ENCODE results near the gene LDAH. TPM values are rescaled to one million over a fixed set of nuclear protein-coding genes. Genes with fewer than 3 reads are reported as not detected.

LDAH gene
- total and polyA plus RNA-seq, 2 donors = 10.8 to 28.2 TPM

GRCh38 chr2:20677301-20678085 lies 145.4 kb downstream of the LDAH start:
- no peak overlapping the region for H3K27ac ChIP-seq (ENCODE audit: low read depth)
- no peak overlapping the region for H3K4me3 ChIP-seq (ENCODE audit: low read depth, low read length)
- DNase-seq (ENCODE audit: extremely low spot score) = no peak
- H3K36me3 ChIP-seq (ENCODE audit: insufficient read depth) = peaks cover 2% of the 10 kb centered on the region
- no peaks in the 10 kb centered on the region for H3K4me1 ChIP-seq (ENCODE audit: insufficient read depth)
- 80% methylated on average over 15 of the region's 15 CpGs for WGBS

GRCh38 chr2:20676353-20677215 lies 146.3 kb downstream of the LDAH start:
- Histone ChIP-seq H3K4me1 (ENCODE audit: insufficient read depth) (no peaks in the 10 kb centered on the region), H3K27ac (ENCODE audit: low read depth) (no peak overlapping the region), H3K36me3 (ENCODE audit: insufficient read depth) (no peaks in the 10 kb centered on the region), H3K4me3 (ENCODE audit: low read depth, low read length) (no peak overlapping the region)
- WGBS = 85% methylated on average over 12 of the region's 12 CpGs
- no peak for DNase-seq (ENCODE audit: extremely low spot score)

- no peak for DNase-seq (ENCODE audit: extremely low spot score)
- no peaks in the 10 kb centered on the region for H3K4me1 ChIP-seq (ENCODE audit: insufficient read depth)
- H3K36me3 ChIP-seq (ENCODE audit: insufficient read depth) = no peaks in the 10 kb centered on the region
- no peak overlapping the region for H3K27ac ChIP-seq (ENCODE audit: low read depth)
- H3K4me3 ChIP-seq (ENCODE audit: low read depth, low read length) = no peak overlapping the region
- WGBS = 71% methylated on average over 6 of the region's 6 CpGs
Measured at GRCh38 chr2:20675701-20676352, 147.1 kb downstream of the LDAH start.

- Histone ChIP-seq H3K36me3 (ENCODE audit: insufficient read depth) (no peaks in the 10 kb centered on the region), H3K4me3 (ENCODE audit: low read depth, low read length) (no peak overlapping the region), H3K4me1 (ENCODE audit: insufficient read depth) (no peaks in the 10 kb centered on the region), H3K27ac (ENCODE audit: low read depth) (no peak overlapping the region)
- WGBS = 45% methylated on average over 16 of the region's 16 CpGs
- DNase-seq (ENCODE audit: extremely low spot score) = no peak
Measured at GRCh38 chr2:20674974-20675679, 147.8 kb downstream of the LDAH start.

- WGBS = 79% methylated on average over 11 of the region's 11 CpGs
- H3K27ac ChIP-seq (ENCODE audit: low read depth) = no peak overlapping the region
- DNase-seq (ENCODE audit: extremely low spot score) = no peak
- no peaks in the 10 kb centered on the region for H3K36me3 ChIP-seq (ENCODE audit: insufficient read depth)
- no peaks in the 10 kb centered on the region for H3K4me1 ChIP-seq (ENCODE audit: insufficient read depth)
- no peak overlapping the region for H3K4me3 ChIP-seq (ENCODE audit: low read depth, low read length)
Measured at GRCh38 chr2:20674309-20674965, 148.5 kb downstream of the LDAH start.

- no peak for DNase-seq (ENCODE audit: extremely low spot score)
- Histone ChIP-seq H3K4me1 (ENCODE audit: insufficient read depth) (no peaks in the 10 kb centered on the region), H3K27ac (ENCODE audit: low read depth) (no peak overlapping the region), H3K4me3 (ENCODE audit: low read depth, low read length) (no peak overlapping the region), H3K36me3 (ENCODE audit: insufficient read depth) (no peaks in the 10 kb centered on the region)
- 79% methylated on average over 5 of the region's 5 CpGs for WGBS
Measured at GRCh38 chr2:20673686-20674308, 149.1 kb downstream of the LDAH start.

GRCh38 chr2:20672201-20672951 lies 150.5 kb downstream of the LDAH start:
- DNase-seq (ENCODE audit: extremely low spot score) = no peak
- H3K36me3 ChIP-seq (ENCODE audit: insufficient read depth) = no peaks in the 10 kb centered on the region
- H3K27ac ChIP-seq (ENCODE audit: low read depth) = no peak overlapping the region
- H3K4me3 ChIP-seq (ENCODE audit: low read depth, low read length) = no peak overlapping the region
- WGBS = 42% methylated on average over 18 of the region's 18 CpGs
- H3K4me1 ChIP-seq (ENCODE audit: insufficient read depth) = no peaks in the 10 kb centered on the region

- H3K36me3 ChIP-seq (ENCODE audit: insufficient read depth) = no peaks in the 10 kb centered on the region
- no peak overlapping the region for H3K4me3 ChIP-seq (ENCODE audit: low read depth, low read length)
- no peak for DNase-seq (ENCODE audit: extremely low spot score)
- WGBS = 17% methylated on average over 13 of the region's 13 CpGs
- H3K27ac ChIP-seq (ENCODE audit: low read depth) = no peak overlapping the region
- H3K4me1 ChIP-seq (ENCODE audit: insufficient read depth) = no peaks in the 10 kb centered on the region
Measured at GRCh38 chr2:20671736-20672080, 151.2 kb downstream of the LDAH start.

GRCh38 chr2:20671036-20671735 lies 151.7 kb downstream of the LDAH start:
- Histone ChIP-seq H3K4me1 (ENCODE audit: insufficient read depth) (no peaks in the 10 kb centered on the region), H3K4me3 (ENCODE audit: low read depth, low read length) (no peak overlapping the region), H3K27ac (ENCODE audit: low read depth) (no peak overlapping the region), H3K36me3 (ENCODE audit: insufficient read depth) (no peaks in the 10 kb centered on the region)
- 16% methylated on average over 60 of the region's 60 CpGs for WGBS
- DNase-seq (ENCODE audit: extremely low spot score) = no peak

- no peak overlapping the region for H3K4me3 ChIP-seq (ENCODE audit: low read depth, low read length)
- H3K27ac ChIP-seq (ENCODE audit: low read depth) = no peak overlapping the region
- 16% methylated on average over 83 of the region's 83 CpGs for WGBS
- no peaks in the 10 kb centered on the region for H3K36me3 ChIP-seq (ENCODE audit: insufficient read depth)
- DNase-seq (ENCODE audit: extremely low spot score) = no peak
- H3K4me1 ChIP-seq (ENCODE audit: insufficient read depth) = no peaks in the 10 kb centered on the region
Measured at GRCh38 chr2:20670315-20671035, 152.4 kb downstream of the LDAH start.

- 53% methylated on average over 45 of the region's 45 CpGs for WGBS
- DNase-seq (ENCODE audit: extremely low spot score) = no peak
- no peaks in the 10 kb centered on the region for H3K4me1 ChIP-seq (ENCODE audit: insufficient read depth)
- H3K36me3 ChIP-seq (ENCODE audit: insufficient read depth) = no peaks in the 10 kb centered on the region
- H3K27ac ChIP-seq (ENCODE audit: low read depth) = no peak overlapping the region
- H3K4me3 ChIP-seq (ENCODE audit: low read depth, low read length) = no peak overlapping the region
Measured at GRCh38 chr2:20669562-20670314, 153.2 kb downstream of the LDAH start.
